Peyer's patch (tissue), 4 donors: ENCODE measurements around the gene FERMT2.

Experiments used
- CTCF ChIP-seq, 6 experiments: fragments of 450-650 bp in 4 of 6; fragments of 200-600 bp in 2 of 6; sonication (generic) in 1 of 6; IDR thresholded peaks; one replicate each; pipeline ENCODE4 v1.5.1; 2017 to 2019; ENCODE audit warnings: antibody characterized with exemption in 6 of 6, mild to moderate bottlenecking in 3 of 6, moderate library complexity in 1 of 6
- POLR2A ChIP-seq, 2 donors: fragments of 450-650 bp; IDR thresholded peaks; one replicate each; pipeline ENCODE4 v1.5.1; 2017; ENCODE audit warnings: antibody characterized with exemption in 2 of 2, mild to moderate bottlenecking in 2 of 2, moderate library complexity in 2 of 2

GRCh38 chr14:52825085-52825484 lies 125.8 kb downstream of the FERMT2 start:
- TF ChIP-seq CTCF (IDR thresholded peaks at IDR 0.05) (no peak), POLR2A (IDR thresholded peaks at IDR 0.05) (no peak)
